Kidney (tissue), 14 donors: ENCODE data around the gene USP14. TPM values are rescaled to one million over a fixed set of nuclear protein-coding genes. Genes with fewer than 3 reads are reported as not detected.

Experiments used
- DNase-seq, 5 donors: peaks; one replicate each; pipeline ENCODE4 v3.0.0-alpha.2; 2013 to 2020
- FAIRE-seq: peaks from 2 replicates; lab custom pipeline; 2012; peaks lifted over from hg19 to GRCh38; lab: Jason Lieb, UNC
- H3K27ac ChIP-seq, 2 donors: one replicate each; pipeline ENCODE4 v1.7.0; 2013; ENCODE audit warnings: low read depth in 2 of 2, low read length in 2 of 2, inconsistent platforms in 1 of 2
- H3K27me3 ChIP-seq: one replicate; pipeline ENCODE4 v1.7.1; 2013; ENCODE audit warnings: low read length, inconsistent platforms; ENCODE audit not compliant: control insufficient read depth, insufficient read depth
- H3K36me3 ChIP-seq, 3 donors: one replicate each; pipeline versions ENCODE4 v1.7.0 to v1.7.1; 2013; ENCODE audit warnings: low read length in 3 of 3, control low read depth in 1 of 3, inconsistent platforms in 1 of 3; ENCODE audit not compliant: insufficient read depth in 3 of 3, control insufficient read depth in 2 of 3
- H3K4me1 ChIP-seq, 3 donors: one replicate each; pipeline versions ENCODE4 v1.7.0 to v1.7.1; 2013; ENCODE audit warnings: low read length in 3 of 3, inconsistent platforms in 1 of 3, low read depth in 1 of 3; ENCODE audit not compliant: control insufficient read depth in 2 of 3, insufficient read depth in 2 of 3
- H3K4me3 ChIP-seq, 3 donors: one replicate each; pipeline versions ENCODE4 v1.7.0 to v1.8.1; 2013; ENCODE audit warnings: low read length in 3 of 3, control low read depth in 1 of 3, inconsistent platforms in 1 of 3
- H3K9ac ChIP-seq, 3 donors: one replicate each; pipeline versions ENCODE4 v1.7.0 to v1.7.1; 2013; ENCODE audit warnings: low read length in 3 of 3, control low read depth in 1 of 3, inconsistent platforms in 1 of 3
- H3K9me3 ChIP-seq, 3 donors: one replicate each; pipeline versions ENCODE4 v1.7.0 to v1.7.1; 2013; ENCODE audit warnings: low read length in 3 of 3, control low read depth in 1 of 3, inconsistent platforms in 1 of 3; ENCODE audit not compliant: control insufficient read depth in 2 of 3, insufficient read depth in 1 of 3
- intact Hi-C: fragments of 100-400 bp; cut with DNase I; formaldehyde crosslinking; loops from one replicate; pipeline ENCODE4 v1.11.1; 2022
- polyA plus RNA-seq: library from polyadenylated mRNA; stranded (reverse); fragments of 350-450 nt; fragmentation: Illumina TruSeq; extraction: RNeasy Lipid Tissue Mini Kit (QIAGEN cat#74804); gene quantifications from one replicate; pipeline ENCODE4 v1.2.3, GENCODE V29; 2014; ENCODE audit warnings: low read depth, low replicate concordance; ENCODE audit not compliant: insufficient read depth
- total RNA-seq: library from RNA; stranded (reverse); fragmentation: NEBNext Ultra II Directional; extraction: Animal tissue kit (Norgen Biotek cat#: 25700); gene quantifications from one replicate; pipeline ENCODE4 v1.2.1, GENCODE V29; 2021
- TF ChIP-seq, protein P1 (sequence below): IDR thresholded peaks from 3 replicates; pipeline ENCODE4 v1.5.1; 2012; ENCODE audit warnings: mild to moderate bottlenecking, moderate library complexity, borderline replicate concordance; ENCODE audit not compliant: insufficient read depth; ENCODE audit errors: extremely low read depth
- donor health status: control.
- donor health status: control.
- donor health status: control.
- donor health status: control.
- donor health status: control.
- donor health status: DM: yes; HTN: yes; CAD: no.
- donor health status: Normal renal cell carcinoma (clear cell type).

USP14 gene
- total and polyA plus RNA-seq, 2 donors from 2014 or later = 27.1 to 41.9 TPM

DNA sequence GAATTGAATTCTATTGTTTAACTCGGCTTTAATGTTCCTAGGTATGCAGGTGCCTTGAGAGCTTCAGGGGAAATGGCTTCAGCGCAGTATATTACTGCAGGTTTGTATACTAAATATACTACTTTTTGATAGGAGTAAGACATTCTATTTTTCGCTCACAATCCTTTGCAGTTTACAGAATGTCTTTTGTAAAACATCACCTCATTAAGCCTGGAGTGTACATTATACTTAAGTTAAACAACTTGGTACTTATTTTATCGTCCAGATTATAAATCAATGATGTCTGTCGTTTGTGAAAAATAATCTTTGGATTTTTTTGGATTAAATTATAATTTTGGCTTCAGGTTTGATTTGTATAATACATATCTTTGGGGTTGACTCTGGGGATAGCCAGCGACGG lies 34.4 kb downstream of the USP14 start:
- Histone ChIP-seq H3K4me1 (no peaks in the 10 kb centered on the region), H3K36me3 (peaks cover 0 to 6% (median 3%) of the 10 kb centered on the region in 3 donors), H3K4me3 (no peak overlapping the region), H3K27me3 (no peaks in the 10 kb centered on the region), H3K9ac (no peak overlapping the region), H3K27ac (no peak overlapping the region), H3K9me3 (no peaks in the 10 kb centered on the region)
- DNase-seq (no peak), FAIRE-seq (no peak)
- intact Hi-C loops = no loop called here
- TF ChIP-seq, protein P1, sequence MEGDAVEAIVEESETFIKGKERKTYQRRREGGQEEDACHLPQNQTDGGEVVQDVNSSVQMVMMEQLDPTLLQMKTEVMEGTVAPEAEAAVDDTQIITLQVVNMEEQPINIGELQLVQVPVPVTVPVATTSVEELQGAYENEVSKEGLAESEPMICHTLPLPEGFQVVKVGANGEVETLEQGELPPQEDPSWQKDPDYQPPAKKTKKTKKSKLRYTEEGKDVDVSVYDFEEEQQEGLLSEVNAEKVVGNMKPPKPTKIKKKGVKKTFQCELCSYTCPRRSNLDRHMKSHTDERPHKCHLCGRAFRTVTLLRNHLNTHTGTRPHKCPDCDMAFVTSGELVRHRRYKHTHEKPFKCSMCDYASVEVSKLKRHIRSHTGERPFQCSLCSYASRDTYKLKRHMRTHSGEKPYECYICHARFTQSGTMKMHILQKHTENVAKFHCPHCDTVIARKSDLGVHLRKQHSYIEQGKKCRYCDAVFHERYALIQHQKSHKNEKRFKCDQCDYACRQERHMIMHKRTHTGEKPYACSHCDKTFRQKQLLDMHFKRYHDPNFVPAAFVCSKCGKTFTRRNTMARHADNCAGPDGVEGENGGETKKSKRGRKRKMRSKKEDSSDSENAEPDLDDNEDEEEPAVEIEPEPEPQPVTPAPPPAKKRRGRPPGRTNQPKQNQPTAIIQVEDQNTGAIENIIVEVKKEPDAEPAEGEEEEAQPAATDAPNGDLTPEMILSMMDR = no peak

DNA sequence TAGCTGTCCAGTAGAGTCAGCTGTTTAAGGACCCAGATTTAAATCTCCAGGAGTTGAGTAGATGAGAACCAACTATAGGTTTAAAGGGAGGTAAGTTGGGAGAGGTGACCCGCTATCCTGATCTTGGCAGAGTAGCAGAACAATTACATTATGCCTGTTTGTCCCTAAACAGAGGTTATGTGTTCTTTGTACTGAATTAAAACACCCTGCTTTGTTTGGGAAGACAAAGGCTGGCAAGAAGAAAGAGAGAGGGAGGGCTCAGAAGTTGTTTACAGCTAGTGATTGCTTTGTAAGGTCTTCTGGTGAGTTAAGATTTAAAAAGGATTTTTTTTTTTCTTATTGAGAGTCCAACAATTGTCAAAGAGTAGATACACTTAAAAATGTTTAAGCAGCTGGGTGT lies 37.3 kb downstream of the USP14 start:
- Histone ChIP-seq H3K4me3 (no peak overlapping the region), H3K27ac (no peak overlapping the region), H3K9ac (no peak overlapping the region), H3K9me3 (no peaks in the 10 kb centered on the region), H3K27me3 (no peaks in the 10 kb centered on the region), H3K36me3 (peaks cover 2 to 15% (median 13%) of the 10 kb centered on the region in 3 donors), H3K4me1 (no peaks in the 10 kb centered on the region)
- TF ChIP-seq, protein P1 = no peak
- no peak for DNase-seq
- intact Hi-C loops = no loop called here
- FAIRE-seq = no peak

DNA sequence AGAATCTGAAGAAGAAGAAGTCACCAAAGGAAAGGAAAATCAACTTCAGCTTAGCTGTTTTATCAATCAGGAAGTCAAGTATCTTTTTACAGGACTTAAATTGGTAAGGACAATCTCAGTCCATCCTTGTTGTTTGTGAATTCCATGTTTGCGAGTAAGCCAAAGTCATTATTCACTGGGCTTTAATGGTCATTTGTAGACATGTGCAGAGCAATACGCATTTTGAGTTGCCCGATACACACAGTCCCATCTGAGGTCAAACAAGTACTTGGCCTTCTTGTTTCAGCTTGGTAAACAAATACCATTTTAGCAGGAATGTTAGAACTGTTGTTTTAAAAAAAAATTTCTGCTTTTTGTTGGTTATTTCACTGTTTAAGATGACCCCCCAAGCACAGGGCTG lies 40.9 kb downstream of the USP14 start:
- H3K27ac ChIP-seq = no peak overlapping the region
- H3K9ac ChIP-seq = no peak overlapping the region
- no peak overlapping the region for H3K4me3 ChIP-seq
- H3K27me3 ChIP-seq = no peaks in the 10 kb centered on the region
- TF ChIP-seq, protein P1 = no peak
- FAIRE-seq = no peak
- DNase-seq = no peak
- intact Hi-C loops = no loop called here
- peaks cover 4 to 19% (median 19%) of the 10 kb centered on the region in 3 donors for H3K36me3 ChIP-seq
- no peaks in the 10 kb centered on the region for H3K9me3 ChIP-seq
- no peaks in the 10 kb centered on the region for H3K4me1 ChIP-seq

DNA sequence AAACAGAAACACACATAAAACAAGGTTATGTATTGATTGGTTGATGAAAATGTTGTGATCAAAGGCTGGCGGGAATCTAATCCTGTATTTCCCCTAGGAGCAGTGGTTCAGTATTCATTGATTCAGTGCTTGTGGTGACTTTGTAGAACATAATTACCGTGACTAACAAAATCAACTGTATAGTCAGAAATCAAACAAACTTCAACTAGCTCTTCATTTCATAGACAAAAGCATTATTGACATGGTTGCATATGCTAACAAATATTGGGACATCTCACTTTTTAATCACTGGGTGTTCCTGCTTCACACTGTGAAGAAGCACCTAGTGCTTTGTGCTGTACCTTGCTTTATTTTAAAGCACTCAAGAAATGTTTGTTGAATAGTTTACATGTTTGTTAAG lies 41.4 kb downstream of the USP14 start:
- no peak overlapping the region for H3K9ac ChIP-seq
- no peaks in the 10 kb centered on the region for H3K4me1 ChIP-seq
- intact Hi-C loops = no loop called here
- no peak overlapping the region for H3K4me3 ChIP-seq
- H3K27me3 ChIP-seq = no peaks in the 10 kb centered on the region
- H3K27ac ChIP-seq = no peak overlapping the region
- DNase-seq (no peak), FAIRE-seq (no peak)
- peaks cover 6 to 19% (median 19%) of the 10 kb centered on the region in 3 donors for H3K36me3 ChIP-seq
- H3K9me3 ChIP-seq = no peaks in the 10 kb centered on the region
- TF ChIP-seq, protein P1 = no peak
